G401 (cell line): ENCODE results near the gene SSTR3. TPM values are rescaled to one million over a fixed set of nuclear protein-coding genes. Genes with fewer than 3 reads are reported as not detected.
"Not testable (repeated sequence)": the region's sequence is repeated elsewhere in the genome, so short reads cannot be mapped to it uniquely, and the experiment has no call there.

ENCODE experiments used
- DNase-seq: peaks from one replicate; pipeline ENCODE4 v3.0.0-alpha.2; 2015; ENCODE audit warnings: low spot score
- in situ Hi-C: cut with HindIII; loops from 2 replicates; pipeline ENCODE4 v1.10.0; 2016; ENCODE audit warnings: low sequenced_read_pairs, mixed read lengths
- total RNA-seq: library from RNA; depleted of rRNA; stranded (reverse); fragments of >200 nt; shearing (Covaris generic); gene quantifications from 2 replicates; pipeline ENCODE4 v1.2.3, GENCODE V29; 2014

The SSTR3 gene
- total RNA-seq, 1 experiment from 2014 or later, result not detected

DNA sequence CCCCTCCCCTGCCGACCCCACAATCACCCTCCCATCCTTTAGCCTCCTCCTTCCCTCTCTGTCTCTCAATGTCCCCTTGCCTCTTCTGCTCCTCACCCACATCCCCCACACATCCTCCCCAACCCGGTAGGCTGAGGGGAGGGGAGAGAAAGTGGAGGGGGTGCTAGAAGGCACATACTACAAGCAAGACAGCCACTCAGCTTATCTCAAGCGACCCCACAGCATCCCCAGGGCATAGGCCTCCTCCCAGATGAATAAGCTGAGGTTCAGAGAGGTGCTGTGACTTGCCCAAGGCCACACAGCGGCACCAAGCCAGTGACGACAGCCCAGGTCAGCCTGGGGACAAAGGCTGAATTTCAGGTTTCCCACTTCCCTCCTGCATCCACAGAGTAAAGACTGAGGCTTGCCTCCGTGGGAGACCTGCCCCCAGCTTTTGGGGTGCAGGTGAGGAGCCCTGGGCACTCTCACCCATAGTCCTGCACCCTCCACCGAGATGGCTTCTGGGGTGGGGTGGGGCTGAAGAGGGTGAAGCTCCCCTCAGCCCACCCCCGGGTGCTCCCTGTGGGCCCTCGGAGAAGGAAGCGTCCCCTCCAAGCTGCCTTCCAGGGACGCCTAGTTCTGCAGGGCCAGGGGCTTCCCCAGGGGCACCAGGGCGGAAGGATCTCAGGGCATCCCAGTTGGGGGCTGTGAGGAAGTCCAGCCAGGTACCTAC, 31.3 kb upstream of the SSTR3 start:
- in situ Hi-C loops, result no loop called here
- no peak for DNase-seq

DNA sequence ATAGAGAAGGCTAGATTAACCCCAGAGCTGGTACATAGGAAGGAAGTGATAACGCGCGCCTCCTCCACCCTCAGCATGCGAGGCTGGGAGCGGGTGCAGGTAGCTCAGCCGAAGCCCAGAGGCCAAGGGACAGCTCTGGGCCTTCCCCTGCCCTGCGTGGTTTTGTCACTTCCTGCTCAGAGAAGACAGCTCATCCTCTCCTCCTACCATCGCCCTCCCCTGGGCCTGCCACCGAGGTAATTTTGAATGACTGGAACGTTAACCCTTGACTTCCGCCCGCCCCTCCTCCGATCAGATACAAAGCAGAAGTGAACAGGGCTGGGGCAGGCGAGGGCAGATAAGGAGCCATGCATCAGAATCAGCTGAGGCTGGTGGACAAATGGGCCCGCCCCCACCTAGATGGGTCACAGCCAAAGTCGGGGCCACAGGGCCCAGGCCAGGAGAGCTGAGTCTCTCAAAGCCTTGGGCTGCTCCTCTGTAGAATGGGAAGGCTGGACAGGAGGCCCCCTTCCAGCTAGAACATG, 30.2 kb upstream of the SSTR3 start:
- in situ Hi-C loops, result no loop called here
- no peak for DNase-seq

DNA sequence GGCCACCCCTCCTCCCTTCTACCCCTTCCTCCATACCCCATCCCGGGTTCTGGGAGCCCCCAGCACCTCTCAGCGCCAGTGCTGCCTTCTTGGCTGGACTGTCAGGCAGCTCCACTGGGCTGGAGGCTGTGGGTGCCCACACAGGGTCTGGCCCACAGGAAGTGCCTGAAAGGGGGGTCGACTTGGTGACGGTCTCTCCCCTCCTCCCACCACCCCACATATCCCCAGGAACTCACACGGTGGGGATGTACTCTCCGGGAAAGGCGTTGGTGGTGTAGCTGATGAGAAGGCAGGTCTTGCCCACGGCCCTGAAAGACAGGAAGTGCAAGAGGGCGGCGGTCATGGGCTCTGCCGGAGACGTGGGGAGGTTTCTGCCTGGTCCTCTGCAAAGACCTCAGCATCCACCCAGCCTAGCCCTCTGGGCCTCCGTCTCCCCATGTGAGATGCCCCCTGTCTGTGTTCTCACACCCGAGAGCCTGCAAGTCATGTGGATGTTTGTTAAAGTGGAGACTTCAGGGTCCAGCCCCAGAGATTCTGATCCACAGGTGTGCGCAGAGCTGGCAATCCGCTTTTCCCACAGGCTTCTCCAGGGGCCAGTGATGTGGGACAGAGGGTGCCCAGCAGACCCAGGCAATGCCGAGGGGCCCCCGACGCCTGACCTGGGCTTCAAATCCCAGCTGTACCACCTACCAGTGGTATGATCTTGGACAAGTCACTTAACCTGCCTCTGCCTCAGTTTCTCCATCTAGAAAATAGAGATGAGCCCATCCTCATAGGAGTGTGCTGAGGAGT, 29.3 kb upstream of the SSTR3 start:
- DNase-seq, result no peak
- in situ Hi-C loops, result no loop called here

DNA sequence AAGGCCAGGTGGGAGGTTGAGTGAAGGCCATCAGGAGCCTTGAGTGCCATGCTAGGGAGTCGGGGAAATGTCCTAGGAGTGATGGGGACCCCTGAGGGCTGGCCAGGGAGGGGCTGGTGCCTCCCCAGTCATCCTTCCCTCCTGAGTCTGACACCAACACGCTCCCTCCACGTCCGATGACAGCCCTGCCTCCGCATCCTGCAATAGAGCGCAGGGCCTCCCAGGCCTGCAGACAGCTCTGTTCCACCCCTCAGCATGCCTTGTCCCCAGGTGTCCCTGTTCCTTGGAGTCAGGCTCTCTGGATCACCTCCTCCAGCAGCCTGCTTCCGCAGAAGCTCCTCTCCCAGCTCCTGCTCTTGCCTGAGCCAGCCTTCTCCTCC, 28.7 kb upstream of the SSTR3 start:
- in situ Hi-C loops, result no loop called here

DNA sequence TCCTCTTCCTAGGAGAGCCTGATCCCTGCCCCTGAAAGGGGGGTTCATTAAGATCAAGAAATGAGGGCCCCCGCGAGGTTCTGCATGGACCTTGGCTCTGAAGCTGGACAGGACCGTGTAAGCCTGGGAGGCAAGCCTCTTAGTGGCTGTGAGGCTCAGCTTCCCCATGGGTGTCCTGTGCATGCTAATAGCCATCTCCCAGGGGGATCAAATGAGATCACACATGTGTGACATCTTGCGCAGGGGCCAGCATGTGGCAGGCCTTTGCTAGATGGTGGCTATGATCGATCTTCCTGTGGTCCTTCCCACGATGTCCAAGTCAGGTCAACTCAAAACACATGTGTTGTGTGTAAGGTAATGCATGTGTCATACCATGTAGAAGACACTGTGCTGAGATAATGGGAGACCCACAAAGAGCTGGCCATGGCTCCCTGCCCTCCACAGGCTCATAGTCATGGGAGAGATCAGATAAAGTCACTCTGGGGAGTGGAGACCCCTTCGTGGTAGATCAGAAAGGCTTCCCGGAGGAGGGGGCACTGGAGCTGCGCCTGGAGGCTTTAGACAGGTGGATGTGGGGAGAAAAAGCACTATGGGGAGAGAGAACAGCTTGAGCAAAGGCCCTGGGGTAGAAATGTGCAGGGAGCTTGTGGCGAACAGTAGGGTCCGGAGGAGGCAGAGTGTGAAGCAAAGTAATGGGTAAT, 28.1 kb upstream of the SSTR3 start:
- in situ Hi-C loops, result no loop called here
- no peak for DNase-seq

More for the DNA sequence above, 28.7 kb upstream of the SSTR3 start:
- no peak for DNase-seq

DNA sequence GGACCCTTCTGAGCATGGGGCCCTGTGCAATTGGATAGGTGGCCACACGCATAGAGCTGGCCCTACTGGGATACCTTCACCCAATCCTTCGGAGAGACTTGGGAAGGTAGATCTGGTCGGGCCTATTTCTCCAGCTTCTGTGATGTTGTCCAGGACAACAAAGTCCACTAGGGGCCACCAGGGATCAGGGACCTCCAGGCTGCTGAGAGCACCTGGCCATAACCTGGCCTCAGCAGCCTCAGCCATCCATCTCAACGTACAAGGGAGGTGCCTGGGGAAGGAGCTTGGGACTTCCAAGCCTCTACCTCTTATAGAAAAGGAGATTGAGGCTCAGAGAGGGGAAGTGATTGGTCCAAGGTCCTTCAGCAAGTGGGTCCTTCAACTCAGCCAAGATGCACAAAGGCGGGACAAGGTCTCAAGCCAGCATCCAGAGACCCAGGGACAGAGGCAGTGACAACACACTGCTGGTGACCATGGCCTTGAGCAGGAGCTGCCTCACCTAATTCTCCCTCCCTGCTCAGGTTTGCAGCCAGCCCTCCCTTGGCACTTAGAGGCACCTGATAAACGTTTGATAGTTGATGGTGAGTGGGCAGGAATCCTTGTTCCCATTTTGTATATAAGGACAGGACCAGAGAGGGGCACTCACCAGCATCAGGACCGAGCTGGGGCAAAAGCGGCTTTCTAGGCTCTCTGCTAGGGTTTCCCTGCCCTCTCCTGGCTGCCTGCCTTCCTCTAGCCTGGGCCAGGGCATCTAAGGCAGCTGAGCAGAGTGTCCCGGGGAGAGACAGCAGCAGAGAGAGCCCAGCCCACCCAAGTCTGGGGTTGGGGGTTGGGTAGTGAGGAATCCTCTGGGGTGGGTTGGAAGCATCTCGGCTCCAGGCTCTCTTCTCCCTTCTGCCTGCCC, 27.3 kb upstream of the SSTR3 start:
- in situ Hi-C loops, result no loop called here
- no peak for DNase-seq

DNA sequence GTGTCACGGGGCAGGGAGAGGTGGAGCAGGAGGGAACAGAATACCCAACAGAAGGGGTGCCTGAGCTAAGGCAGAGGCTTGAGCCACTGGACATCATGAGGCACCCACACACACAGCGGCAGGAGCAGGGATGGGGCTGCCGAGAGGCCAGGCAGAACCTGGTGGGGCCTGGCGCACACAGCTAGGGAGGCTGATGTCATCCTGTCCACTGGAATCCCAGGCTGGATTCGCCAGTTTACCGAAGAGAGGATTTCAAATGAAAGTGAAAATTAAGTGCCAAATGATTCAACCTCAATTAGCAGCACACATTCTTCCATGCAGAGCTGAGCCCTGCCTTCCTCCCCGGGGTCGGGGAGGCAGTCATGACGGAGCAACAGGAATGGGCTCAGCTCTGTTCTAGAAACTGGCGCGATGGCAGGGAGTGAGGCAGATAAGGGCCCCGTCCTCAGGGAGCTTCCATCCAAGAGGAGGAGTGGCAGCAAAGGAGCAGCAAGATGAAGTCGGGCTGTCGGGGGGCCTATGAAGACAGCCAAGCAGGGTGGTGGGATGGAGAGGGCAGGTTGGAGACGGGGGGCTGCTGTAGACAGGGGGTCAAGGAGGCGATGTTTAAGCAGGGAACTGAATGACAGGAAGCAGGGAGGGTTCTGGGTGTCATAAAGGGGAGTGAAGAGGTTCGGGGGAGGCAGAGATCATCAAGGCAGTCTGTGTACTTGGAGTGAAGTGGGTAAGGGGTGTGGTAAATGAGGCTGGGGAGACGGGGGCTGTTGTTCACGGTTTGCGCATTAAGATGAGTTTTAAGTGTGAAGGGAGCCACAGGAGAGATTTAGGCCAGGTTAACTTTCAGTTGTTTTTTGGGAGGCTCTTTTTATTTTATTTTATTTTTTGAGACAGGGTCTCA, 25.3 kb upstream of the SSTR3 start:
- in situ Hi-C loops, result no loop called here

DNA sequence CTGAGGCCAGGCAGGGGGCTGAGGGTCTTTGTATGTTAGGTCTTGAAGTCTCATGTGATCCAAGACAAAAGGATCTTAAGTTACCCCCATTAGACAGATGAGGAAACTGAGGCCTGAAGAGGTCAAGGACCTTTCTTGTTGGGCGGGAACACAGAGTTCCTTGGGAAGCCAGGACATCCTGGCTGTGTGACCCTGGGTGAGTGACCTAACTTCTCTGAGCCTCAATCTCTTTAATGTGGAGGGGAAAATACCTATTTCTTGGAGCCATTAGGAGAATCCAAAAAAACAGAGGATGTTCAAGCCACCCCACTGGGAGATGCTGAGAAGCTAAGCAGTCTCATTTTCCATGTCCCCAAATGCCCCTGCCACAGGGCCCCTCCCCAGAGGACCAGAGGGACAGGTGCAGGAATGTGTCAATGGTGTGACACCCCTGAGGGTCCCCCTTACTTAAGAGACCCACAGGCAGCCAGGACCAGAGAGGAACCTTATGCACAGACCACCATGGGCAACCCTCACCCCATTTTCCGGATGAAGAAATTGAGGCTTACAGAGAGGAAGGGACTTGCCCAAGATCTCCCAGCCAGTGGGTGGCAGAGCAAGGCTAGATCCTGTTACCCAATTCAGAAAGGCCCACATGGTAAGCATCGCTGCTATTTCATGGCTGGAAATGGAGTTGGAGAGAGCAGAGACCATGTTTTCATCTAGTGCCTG, 23.8 kb upstream of the SSTR3 start:
- DNase-seq, result no peak
- in situ Hi-C loops, result no loop called here

More for the DNA sequence above, 25.3 kb upstream of the SSTR3 start:
- DNase-seq, result no peak

DNA sequence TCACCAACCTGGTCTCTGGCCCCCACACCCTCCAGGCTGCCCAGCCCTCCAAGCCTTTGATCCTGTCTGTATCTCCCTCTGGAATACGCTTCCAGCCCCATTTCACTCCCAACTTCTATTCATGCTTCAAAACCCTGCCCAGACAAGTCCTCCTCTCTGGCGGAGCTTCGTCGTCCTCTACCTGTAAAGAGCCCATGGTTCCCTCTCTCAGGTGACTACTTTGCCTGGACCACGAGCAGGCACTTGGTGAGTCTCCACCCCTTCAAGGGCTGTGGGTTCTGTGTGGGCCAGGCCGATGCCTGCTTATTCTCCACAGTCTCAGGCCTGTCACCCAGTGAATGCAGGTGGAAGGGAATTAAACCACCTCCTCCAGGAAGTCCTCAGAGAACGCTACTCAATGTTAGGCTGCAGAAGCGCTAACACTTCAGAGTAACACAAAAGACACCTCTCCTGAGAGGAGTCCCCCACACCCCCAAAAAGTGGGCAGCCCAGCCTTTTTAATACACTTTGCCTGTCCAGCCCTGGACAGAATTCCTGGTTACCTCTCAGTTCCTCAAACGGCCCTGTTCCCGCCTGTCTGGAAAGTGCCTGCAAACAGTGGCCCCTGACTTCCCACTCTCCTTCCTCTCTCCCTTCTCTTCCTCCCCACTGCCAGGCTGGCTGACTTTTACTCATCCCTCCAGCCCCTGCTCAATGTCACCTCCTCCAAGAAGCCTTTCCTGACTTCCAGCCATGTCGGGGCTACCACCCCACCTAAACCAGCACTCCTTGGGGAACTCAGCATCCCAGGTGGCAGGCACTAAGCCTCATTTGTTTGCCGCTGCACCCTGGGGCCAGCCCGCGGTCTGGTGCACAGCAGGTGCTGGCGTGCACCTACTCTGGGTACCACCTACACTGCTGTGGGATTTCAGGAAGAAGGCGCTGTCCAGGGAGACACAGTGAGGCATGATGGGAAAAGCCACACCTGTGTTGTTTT, 22.7 kb upstream of the SSTR3 start:
- in situ Hi-C loops, result no loop called here

DNA sequence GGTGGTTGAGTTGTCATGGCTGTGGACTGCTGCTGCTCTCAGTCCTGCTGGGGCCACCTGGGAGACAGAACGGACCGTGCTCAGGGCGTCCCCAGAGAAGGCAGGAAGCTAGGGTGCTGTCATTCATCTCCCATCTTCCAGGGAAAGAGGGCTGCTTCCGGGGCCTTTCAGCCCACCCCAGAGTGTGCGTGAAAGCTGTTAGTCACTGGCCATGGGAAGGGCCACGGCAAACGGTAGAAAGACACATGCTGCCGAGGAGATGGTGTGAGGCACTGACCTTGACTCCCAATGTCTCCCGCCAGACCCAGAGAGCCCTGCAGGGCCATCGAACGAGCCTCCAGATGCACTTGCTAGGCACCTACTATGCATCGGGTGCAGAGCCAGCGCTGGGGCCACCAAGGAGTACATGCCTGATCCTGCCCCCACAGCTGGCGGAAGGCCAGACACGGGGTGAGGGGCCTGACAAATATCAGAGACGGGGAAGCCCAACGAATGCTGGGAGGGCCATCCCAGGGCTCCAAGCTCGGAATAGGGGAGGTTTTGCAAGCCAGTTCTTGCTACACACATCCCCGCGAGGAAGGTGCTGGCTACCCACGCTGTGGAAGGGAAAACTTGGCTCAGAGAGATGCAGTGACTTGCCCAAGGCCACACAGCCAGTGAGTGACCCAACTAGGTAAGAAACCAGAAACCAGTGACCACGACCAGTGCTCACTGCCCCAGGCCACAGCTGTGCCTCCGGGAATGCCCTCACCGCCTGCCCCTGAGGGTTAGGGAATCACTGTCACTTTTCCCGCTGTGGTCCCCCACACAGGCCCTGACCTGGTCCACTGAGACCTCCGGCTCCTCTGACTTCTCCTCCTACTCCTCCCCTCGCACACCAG, 21.7 kb upstream of the SSTR3 start:
- DNase-seq, result no peak

More for the DNA sequence above, 22.7 kb upstream of the SSTR3 start:
- no peak for DNase-seq

DNA sequence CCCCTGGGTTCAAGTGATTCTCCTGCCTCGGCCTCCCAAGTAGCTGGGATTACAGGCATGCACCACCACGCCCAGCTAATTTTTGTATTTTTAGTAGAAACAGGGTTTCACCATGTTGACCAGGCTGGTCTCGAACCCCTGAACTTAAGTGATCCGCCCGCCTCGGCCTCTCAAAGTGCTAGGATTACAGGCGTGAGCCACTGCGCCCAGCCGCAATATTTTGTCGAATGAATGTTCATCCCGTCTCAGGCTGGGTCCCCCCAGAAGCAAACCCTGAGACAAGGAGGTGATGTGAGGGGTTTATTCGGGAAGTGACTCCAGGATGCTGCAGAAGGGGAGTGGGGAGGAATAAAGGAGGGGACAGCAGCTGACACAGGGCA, 21.1 kb upstream of the SSTR3 start:
- in situ Hi-C loops, DNase-seq: not testable (repeated sequence)

More for the DNA sequence above, 21.7 kb upstream of the SSTR3 start:
- in situ Hi-C loops, result no loop called here

DNA sequence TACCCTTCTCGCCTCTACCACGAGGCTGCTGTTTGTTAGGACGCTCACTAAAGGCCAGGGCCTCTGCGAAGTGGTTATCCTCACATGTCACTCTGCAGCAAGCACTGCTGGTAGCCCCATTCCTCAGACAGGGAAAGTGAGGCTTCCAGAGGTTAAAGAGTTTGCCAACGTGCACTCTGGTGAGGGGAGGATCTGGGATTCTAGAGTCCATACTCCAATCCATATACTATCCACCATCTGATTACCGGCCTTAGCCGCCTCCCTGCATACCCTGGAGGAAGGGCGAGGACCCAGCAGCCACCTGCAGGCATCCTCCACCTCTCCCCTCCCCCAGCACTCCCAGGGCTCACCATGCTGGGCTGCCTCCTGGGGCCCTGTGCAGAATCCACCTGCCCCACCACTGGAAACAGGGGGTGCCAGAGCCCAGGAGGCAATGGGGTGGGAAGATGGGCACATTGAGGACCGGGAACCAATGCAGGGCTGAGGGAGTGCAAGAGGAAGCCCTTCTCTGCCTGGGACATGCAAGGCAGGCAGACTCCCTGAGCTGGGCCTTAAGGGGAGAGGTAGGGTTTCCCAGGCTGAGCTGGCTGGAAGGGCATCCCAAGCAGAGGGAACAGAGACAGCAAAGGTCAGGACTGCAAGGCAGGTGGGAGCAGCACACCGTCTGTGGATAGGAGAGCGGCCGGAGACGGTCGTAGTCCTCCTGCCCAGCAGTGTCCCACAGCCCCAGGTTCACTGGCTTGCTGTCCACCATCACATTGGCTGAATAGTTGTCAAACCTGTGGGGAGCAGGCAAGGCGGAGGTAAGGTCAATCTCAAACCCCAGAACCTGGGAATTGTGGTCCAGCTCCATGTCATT, 20.1 kb upstream of the SSTR3 start:
- in situ Hi-C loops, result no loop called here
- no peak for DNase-seq

DNA sequence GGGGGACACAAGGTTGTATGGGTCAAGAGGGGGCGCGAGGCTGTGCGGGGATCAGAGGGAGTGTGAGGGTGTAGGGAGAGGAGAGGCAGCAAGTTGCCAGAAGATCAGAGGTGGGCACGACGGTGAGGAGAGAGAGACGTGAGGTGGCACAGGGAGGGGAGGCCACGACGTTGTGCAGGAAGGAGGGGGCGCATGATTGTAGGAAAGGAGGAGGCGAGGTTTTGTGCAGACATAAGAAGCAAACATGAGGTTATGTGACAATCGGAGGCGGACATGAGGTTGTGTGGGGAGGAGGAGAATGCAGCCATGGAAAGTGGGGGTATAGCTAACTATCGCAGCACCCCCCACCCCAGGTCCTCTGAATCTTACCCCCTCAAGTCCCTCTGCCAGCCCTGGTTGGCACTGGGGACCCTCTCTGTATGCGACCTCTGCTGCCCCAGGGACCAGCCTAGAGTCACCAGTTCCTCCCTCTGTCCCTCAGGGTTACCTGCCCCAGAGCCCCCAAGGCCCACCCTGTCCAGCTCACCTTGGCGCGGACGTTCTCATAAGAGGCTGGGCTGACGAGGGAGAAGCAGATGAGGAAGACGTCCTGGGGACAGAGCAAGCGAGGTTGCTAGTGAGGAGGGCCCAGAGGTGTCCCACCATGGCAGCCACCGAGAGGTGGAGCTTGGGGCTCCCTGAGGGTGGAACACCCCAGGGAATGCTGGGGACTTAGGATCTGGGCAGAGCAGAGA, 19.3 kb upstream of the SSTR3 start:
- DNase-seq, result no peak
- in situ Hi-C loops, result no loop called here
